Medulla oblongata (tissue), 1 donor: Measurements from ENCODE around the gene IBA57.

Source experiments
- DNase-seq: peaks from one replicate; pipeline ENCODE4 v3.0.0-alpha.2; 2015; ENCODE audit errors: extremely low spot score

Gene IBA57

GRCh38 chr1:228156941-228157728, 8.5 kb upstream of the IBA57 start:
- no peak for DNase-seq

- DNase-seq, result no peak
Observed at GRCh38 chr1:228157729-228158126, 7.9 kb upstream of the IBA57 start.

- no peak for DNase-seq
Observed at GRCh38 chr1:228158151-228159007, 7.2 kb upstream of the IBA57 start.

GRCh38 chr1:228159008-228159665, 6.5 kb upstream of the IBA57 start:
- no peak for DNase-seq

GRCh38 chr1:228160201-228160761, 5.3 kb upstream of the IBA57 start:
- no peak for DNase-seq

GRCh38 chr1:228161362-228161761, 4.2 kb upstream of the IBA57 start:
- no peak for DNase-seq

GRCh38 chr1:228161866-228162265, 3.7 kb upstream of the IBA57 start:
- DNase-seq, result no peak

GRCh38 chr1:228162286-228163006, 3.2 kb upstream of the IBA57 start:
- no peak for DNase-seq

GRCh38 chr1:228163007-228163753, 2.4 kb upstream of the IBA57 start:
- no peak for DNase-seq

- DNase-seq, result no peak
Observed at GRCh38 chr1:228163776-228164519, 1.7 kb upstream of the IBA57 start.

GRCh38 chr1:228164561-228165371, 838 bp upstream of the IBA57 start:
- DNase-seq, result no peak

- peak; percentile 87 for DNase-seq
Observed at GRCh38 chr1:228166170-228166936, 749 bp downstream of the IBA57 start.

GRCh38 chr1:228168563-228169270, 3.1 kb downstream of the IBA57 start:
- DNase-seq, result no peak

- no peak for DNase-seq
Observed at GRCh38 chr1:228169345-228169744, 3.7 kb downstream of the IBA57 start.

GRCh38 chr1:228170666-228171065, 5.1 kb downstream of the IBA57 start:
- no peak for DNase-seq

GRCh38 chr1:228171221-228171891, 5.8 kb downstream of the IBA57 start:
- no peak for DNase-seq
